Fibroblast of pulmonary artery (primary cell): ENCODE results near the gene EXOC6B.

Source experiments
- DNase-seq: peaks from one replicate; pipeline ENCODE4 v3.0.0-alpha.2; 2010; ENCODE audit warnings: low read depth
- H3K4me3 ChIP-seq: replicated peaks from 2 replicates; pipeline ENCODE4 v1.5.1; 2011; ENCODE audit warnings: low read depth, mild to moderate bottlenecking, control low read depth, low read length, moderate library complexity
- CTCF ChIP-seq: IDR thresholded peaks from 2 replicates; pipeline ENCODE4 v1.5.1; 2011; ENCODE audit warnings: mild to moderate bottlenecking, control low read depth, low read length, inconsistent platforms; ENCODE audit errors: missing control alignments

Gene EXOC6B

DNA sequence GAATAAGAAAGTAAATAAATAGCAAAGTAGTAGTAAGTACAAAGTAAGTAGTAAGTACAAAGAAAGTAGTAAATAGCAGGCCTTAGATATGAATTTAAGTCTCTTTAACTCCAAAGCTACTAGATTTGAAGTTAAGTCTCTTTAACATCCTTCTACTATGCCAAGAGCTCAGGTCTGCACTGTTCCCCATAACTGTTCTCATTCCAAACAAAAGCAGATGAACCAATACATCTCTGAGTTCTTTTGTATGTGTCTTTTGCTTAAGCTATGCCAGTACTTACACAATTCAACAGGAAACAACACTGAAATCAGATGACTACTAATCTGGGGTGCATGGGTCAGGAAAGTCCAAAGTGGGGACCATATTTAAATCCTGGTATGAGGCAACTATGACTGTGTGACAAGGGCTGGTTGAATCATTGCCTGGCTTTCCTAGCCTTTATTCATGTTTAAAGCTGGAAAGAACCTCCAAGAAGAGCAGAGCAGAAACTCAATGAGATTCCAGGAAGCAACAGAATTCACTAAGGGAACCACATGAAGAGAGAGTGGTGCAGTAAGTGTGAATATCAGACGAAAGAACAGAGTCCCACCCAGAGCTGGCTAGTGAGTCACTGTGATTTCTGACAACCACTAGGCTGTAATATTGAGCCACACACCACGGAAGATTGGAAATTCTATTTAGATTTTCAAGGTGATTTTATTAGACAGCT, 627.1 kb downstream of the EXOC6B start:
- peak; percentile 82 for DNase-seq
- no peak overlapping the region for H3K4me3 ChIP-seq
- peak; percentile 36 for TF ChIP-seq CTCF

DNA sequence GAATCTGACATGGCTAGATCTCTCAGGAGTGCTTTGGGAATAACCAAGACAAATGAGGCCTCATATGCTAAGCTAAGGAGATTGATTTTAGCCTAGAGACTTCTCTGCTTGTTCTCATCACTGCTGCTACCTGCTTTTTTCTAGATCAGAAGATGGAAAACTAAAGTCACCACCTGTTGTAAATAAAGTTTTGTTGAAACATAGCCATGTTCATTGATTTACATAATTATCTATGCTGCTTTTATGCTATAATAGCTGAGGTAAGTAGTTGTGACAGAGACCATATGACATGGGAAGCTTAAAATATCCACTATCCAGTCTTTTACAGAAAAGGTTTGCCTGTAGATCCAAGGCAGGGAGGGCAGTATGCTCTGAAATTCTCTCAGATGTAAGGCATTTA, 632.1 kb downstream of the EXOC6B start:
- DNase-seq: no peak
- TF ChIP-seq CTCF: no peak
- no peak overlapping the region for H3K4me3 ChIP-seq

- H3K4me3 ChIP-seq: no peak overlapping the region
- TF ChIP-seq CTCF: no peak
- DNase-seq: no peak
Measured at GRCh38 chr2:72191441-72191840, 634.4 kb downstream of the EXOC6B start.

GRCh38 chr2:72185206-72185605, 640.6 kb downstream of the EXOC6B start:
- peak; percentile 36 for DNase-seq
- no peak overlapping the region for H3K4me3 ChIP-seq
- TF ChIP-seq CTCF: no peak

- no peak for TF ChIP-seq CTCF
- H3K4me3 ChIP-seq: no peak overlapping the region
- DNase-seq: no peak
Measured at GRCh38 chr2:72183466-72183865, 642.4 kb downstream of the EXOC6B start.

- TF ChIP-seq CTCF: no peak
- no peak overlapping the region for H3K4me3 ChIP-seq
- DNase-seq: no peak
Measured at GRCh38 chr2:72183016-72183415, 642.8 kb downstream of the EXOC6B start.

- no peak overlapping the region for H3K4me3 ChIP-seq
- no peak for DNase-seq
- TF ChIP-seq CTCF: no peak
Measured at GRCh38 chr2:72182547-72182946, 643.3 kb downstream of the EXOC6B start.
